Measurements from ENCODE around the gene RPL18.
A peak's percentile ranks its signal among the peaks of the same experiment; 100 is the strongest.
"Not testable (repeated sequence)": the region's sequence is repeated elsewhere in the genome, so short reads cannot be mapped to it uniquely, and the experiment has no call there.

The RPL18 gene

DNA sequence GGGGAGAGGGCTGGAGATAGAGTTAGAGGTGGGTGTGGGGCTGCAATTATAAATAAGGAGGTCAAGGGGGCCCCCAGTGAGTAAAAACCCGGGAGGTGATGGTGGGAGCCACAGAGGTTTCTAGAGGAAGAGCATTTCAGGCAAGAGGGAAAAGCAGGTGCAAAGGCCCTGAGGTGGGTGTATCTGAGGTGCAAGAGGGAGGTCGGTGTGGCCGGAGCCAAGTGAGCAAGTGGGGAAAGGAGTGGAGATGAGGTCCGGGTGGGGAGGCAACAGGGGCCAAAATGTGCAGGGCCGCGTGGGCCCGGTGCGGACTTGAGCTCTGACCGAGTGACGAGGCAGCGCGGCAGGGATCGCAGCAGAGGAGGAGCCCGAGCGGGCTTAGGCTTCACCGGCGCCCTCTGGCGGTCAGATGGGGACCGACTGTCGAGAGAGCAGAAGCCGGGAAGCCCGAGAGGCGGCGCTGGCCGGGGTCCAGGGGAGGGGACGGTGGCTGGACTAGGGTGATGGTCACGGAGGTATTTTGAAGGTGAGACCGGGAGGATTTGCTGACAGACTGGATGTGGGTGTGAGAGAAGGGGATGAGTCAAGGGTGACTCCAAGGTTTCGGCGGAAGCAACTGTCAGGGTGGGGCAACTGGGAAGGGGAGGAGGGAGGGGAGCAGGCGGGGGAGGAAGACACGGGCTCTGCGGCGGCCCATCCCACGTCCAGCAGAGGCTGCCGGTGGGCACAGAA is 30.1 kb downstream of the RPL18 start:
- DNase-seq (ENCODE audit: low read depth): peak; percentile 77

DNA sequence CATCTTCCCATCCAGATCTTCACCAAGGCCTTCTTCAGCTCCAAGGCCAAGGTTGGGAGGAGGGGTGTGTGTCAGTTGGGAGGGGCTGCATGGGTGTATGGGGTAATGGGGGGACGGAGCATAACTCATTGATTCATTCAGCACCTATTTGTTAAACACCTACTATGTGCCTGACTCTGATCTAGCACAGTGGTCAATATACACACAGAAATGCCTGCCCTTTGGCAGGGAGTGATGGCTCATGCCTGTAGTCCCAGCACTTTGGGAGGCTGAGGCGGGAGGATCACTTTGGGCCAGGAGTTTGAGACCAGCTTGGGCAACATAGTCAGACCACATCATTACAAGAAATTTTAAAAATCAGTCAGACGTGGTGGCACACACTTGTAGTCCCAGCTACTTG is 31.6 kb downstream of the RPL18 start:
- DNase-seq (ENCODE audit: low read depth): no peak

DNA sequence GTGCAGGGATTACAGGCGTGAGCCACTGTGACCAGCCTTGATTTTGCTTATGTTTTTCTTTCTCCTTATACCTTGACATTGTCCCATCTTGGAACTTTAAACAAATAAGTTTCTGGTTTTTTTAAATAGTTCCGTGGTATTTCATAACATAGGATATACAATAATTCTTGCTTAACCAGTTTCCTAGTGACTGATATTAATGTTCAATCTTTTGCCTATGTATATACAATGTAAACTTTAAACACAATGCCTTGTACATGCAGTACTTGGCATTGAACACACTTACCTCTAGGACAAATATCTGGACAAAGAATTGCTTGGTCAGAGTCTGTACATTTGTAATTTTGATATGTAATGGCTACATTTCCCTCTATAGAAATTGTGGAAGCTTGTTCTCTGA is 36.8 kb downstream of the RPL18 start:
- no peak for DNase-seq (ENCODE audit: low read depth)

- no peak for DNase-seq (ENCODE audit: low read depth)
Measured at GRCh38 chr19:48578891-48579290, 40.1 kb downstream of the RPL18 start.

GRCh38 chr19:48577908-48578307 is 41.1 kb downstream of the RPL18 start:
- not testable (repeated sequence) for DNase-seq (ENCODE audit: low read depth)

- DNase-seq (ENCODE audit: low read depth): no peak
Measured at GRCh38 chr19:48575931-48576622, 42.9 kb downstream of the RPL18 start.

GRCh38 chr19:48573163-48573505 is 45.8 kb downstream of the RPL18 start:
- DNase-seq (ENCODE audit: low read depth): no peak

GRCh38 chr19:48571378-48572162 is 47.4 kb downstream of the RPL18 start:
- DNase-seq (ENCODE audit: low read depth): no peak

DNA sequence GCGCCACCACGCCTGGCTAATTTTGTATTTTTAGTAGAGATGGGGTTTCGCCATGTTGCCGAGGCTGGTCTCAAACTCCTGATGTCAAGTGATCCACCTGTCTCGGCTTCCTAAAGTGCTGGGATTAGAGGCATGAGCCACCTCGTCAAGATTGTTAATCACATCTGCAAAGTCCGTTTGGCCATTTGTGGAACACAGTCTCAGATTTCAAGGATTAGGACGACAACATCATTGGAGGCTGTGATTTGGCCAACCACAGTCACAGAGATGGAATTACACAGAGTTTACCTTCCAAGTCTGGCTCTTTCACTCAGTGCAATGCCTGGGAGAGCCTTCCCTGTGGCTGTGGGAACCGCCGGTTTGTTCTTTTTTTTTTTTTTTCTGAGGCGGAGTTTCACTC is 49.2 kb downstream of the RPL18 start:
- DNase-seq (ENCODE audit: low read depth): no peak

GRCh38 chr19:48568345-48568886 is 50.6 kb downstream of the RPL18 start:
- no peak for DNase-seq (ENCODE audit: low read depth)
